ENCODE results near the gene PTK7. TPM values are rescaled to one million over a fixed set of nuclear protein-coding genes. Genes with fewer than 3 reads are reported as not detected.

The PTK7 gene
- total and polyA plus RNA-seq, 7 donors, result 0.17 to 1.6 (median 0.67) TPM

- ATAC-seq (no peak), DNase-seq (no peak)
- Histone ChIP-seq H3K27ac (no peak overlapping the region), H3K4me3 (no peak overlapping the region), H3K27me3 (ENCODE audit: insufficient read depth in 3 of 3, low read length in 2 of 3) (no peaks in the 10 kb centered on the region), H3K4me1 (peaks cover 24% of the 10 kb centered on the region), H3K9me3 (no peaks in the 10 kb centered on the region), H3K36me3 (ENCODE audit: insufficient read depth in 1 of 2, low read depth in 1 of 2) (peaks cover 18 to 67% of the 10 kb centered on the region in 2 donors)
- no peak for TF ChIP-seq CTCF (IDR thresholded peaks at IDR 0.05)
- 91 to 96% (median 94%) methylated on average over 2 of the region's 2 CpGs for WGBS, 3 donors
- intact Hi-C loops (cut with DNase I), result no loop called here
These were observed 42.5 kb upstream of the PTK7 start for GRCh38 chr6:43033496-43034189.

- no peaks in the 10 kb centered on the region for H3K27me3 ChIP-seq (ENCODE audit: insufficient read depth in 3 of 3, low read length in 2 of 3)
- H3K9me3 ChIP-seq, result no peaks in the 10 kb centered on the region
- no peak for TF ChIP-seq CTCF (IDR thresholded peaks at IDR 0.05)
- intact Hi-C loops (cut with DNase I), result no loop called here
- WGBS, 3 donors, result 72 to 85% (median 75%) methylated on average over 2 of the region's 2 CpGs
- H3K36me3 ChIP-seq (ENCODE audit: insufficient read depth in 1 of 2, low read depth in 1 of 2), result peaks cover 14 to 65% of the 10 kb centered on the region in 2 donors
- DNase-seq (no peak), ATAC-seq (no peak)
- H3K27ac ChIP-seq, result no peak overlapping the region
- peaks cover 24% of the 10 kb centered on the region for H3K4me1 ChIP-seq
- H3K4me3 ChIP-seq, result no peak overlapping the region
These were observed 42.0 kb upstream of the PTK7 start for GRCh38 chr6:43034190-43034525.

- Histone ChIP-seq H3K36me3 (ENCODE audit: insufficient read depth in 1 of 2, low read depth in 1 of 2) (peaks cover 4 to 61% of the 10 kb centered on the region in 2 donors), H3K27me3 (ENCODE audit: insufficient read depth in 3 of 3, low read length in 2 of 3) (no peaks in the 10 kb centered on the region), H3K9me3 (no peaks in the 10 kb centered on the region), H3K4me3 (no peak overlapping the region), H3K4me1 (peaks cover 24% of the 10 kb centered on the region), H3K27ac (peak overlapping the region; percentile 81)
- DNase-seq, result peak; percentile 71 to 93
- no peak for TF ChIP-seq CTCF (IDR thresholded peaks at IDR 0.05)
- WGBS, 3 donors, result 25 to 39% (median 28%) methylated on average over 4 of the region's 4 CpGs
- ATAC-seq, result peak; percentile 96 to 98 (median 98)
- intact Hi-C loops (cut with DNase I), result loop anchor here in 1 of 2 donors (2.0 kb wide), 1 partner anchor 17 kb away; the partner anchor contains the start of gene CUL7
These were observed 40.5 kb upstream of the PTK7 start for GRCh38 chr6:43035495-43036194.

GRCh38 chr6:43036712-43037111, 39.4 kb upstream of the PTK7 start:
- DNase-seq (no peak), ATAC-seq (no peak)
- Histone ChIP-seq H3K36me3 (ENCODE audit: insufficient read depth in 1 of 2, low read depth in 1 of 2) (peaks cover 4 to 58% of the 10 kb centered on the region in 2 donors), H3K27me3 (ENCODE audit: insufficient read depth in 3 of 3, low read length in 2 of 3) (no peaks in the 10 kb centered on the region), H3K4me3 (no peak overlapping the region), H3K9me3 (no peaks in the 10 kb centered on the region), H3K27ac (peak overlapping the region; percentile 7), H3K4me1 (peaks cover 24% of the 10 kb centered on the region)
- intact Hi-C loops (cut with DNase I), result loop anchor here in 1 of 2 donors (2.0 kb wide), 1 partner anchor 16 kb away; the partner anchor contains the start of gene CUL7
- TF ChIP-seq CTCF (IDR thresholded peaks at IDR 0.05), result no peak
- WGBS, 3 donors, result 83 to 93% (median 88%) methylated on average over 9 of the region's 9 CpGs

Data from psoas muscle (tissue), 8 donors.